ENCODE results near the gene CST9L. TPM values are rescaled to one million over a fixed set of nuclear protein-coding genes. Genes with fewer than 3 reads are reported as not detected.
A peak's percentile ranks its signal among the peaks of the same experiment; 100 is the strongest.

Gene CST9L
- total and polyA plus RNA-seq, 4 donors, result not detected

GRCh38 chr20:23524146-23524545, 44.1 kb downstream of the CST9L start:
- TF ChIP-seq CTCF (IDR thresholded peaks at IDR 0.05; ENCODE audit: control extremely low read depth, extremely low read depth), result no peak
- ATAC-seq (ENCODE audit: insufficient read depth, low FRiP score) (no peak), DNase-seq (no peak)
- H3K27me3 ChIP-seq (ENCODE audit: control insufficient read depth in 3 of 3, insufficient read depth in 3 of 3, low read length in 2 of 3), result no peaks in the 10 kb centered on the region
- no peak overlapping the region for H3K27ac ChIP-seq (ENCODE audit: low read depth in 1 of 2, low read length in 1 of 2)
- H3K9me3 ChIP-seq (ENCODE audit: control insufficient read depth in 4 of 4, insufficient read depth in 3 of 4, low read length in 3 of 4), result peaks cover 0 to 3% (median 0%) of the 10 kb centered on the region in 4 donors
- H3K36me3 ChIP-seq (ENCODE audit: control insufficient read depth in 4 of 4, insufficient read depth in 4 of 4, low read length in 4 of 4), result no peaks in the 10 kb centered on the region
- 83 to 96% methylated on average over 10 of the region's 10 CpGs for WGBS, 2 donors
- H3K9ac ChIP-seq (ENCODE audit: insufficient read depth in 1 of 2, low read length in 2 of 2), result no peak overlapping the region
- no peaks in the 10 kb centered on the region for H3K4me1 ChIP-seq (ENCODE audit: control insufficient read depth in 5 of 5, insufficient read depth in 5 of 5, low read length in 5 of 5)
- no peak overlapping the region for H3K4me3 ChIP-seq

- DNase-seq, result peak in 1 of 3 donors; percentile 28
These were observed 48.1 kb downstream of the CST9L start for GRCh38 chr20:23520185-23520584.

DNA sequence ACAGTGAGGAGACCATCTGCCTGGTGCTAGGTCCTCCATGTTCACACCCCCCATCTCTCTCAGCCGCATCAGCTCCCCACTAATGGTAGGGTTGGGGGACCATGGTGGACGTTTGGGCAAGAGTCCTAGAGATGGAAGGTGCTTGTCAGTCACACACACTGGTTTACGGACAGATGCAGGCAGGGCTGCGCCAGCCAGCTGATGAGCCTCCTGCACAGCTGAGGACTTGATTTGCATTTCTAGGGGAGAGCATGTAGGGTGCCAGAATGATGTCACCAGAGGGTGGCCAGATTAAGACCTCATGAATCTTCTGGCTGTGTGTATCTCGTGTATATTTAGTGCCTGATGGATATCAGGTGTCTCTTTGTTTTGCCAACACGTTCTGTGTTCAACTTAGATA, 48.7 kb downstream of the CST9L start:
- DNase-seq (no peak), ATAC-seq (ENCODE audit: insufficient read depth, low FRiP score) (no peak)
- Histone ChIP-seq H3K27ac (ENCODE audit: low read depth in 1 of 2, low read length in 1 of 2) (no peak overlapping the region), H3K27me3 (ENCODE audit: control insufficient read depth in 3 of 3, insufficient read depth in 3 of 3, low read length in 2 of 3) (no peaks in the 10 kb centered on the region), H3K36me3 (ENCODE audit: control insufficient read depth in 4 of 4, insufficient read depth in 4 of 4, low read length in 4 of 4) (no peaks in the 10 kb centered on the region), H3K4me3 (no peak overlapping the region), H3K9ac (ENCODE audit: insufficient read depth in 1 of 2, low read length in 2 of 2) (no peak overlapping the region), H3K9me3 (ENCODE audit: control insufficient read depth in 4 of 4, insufficient read depth in 3 of 4, low read length in 3 of 4) (peaks cover 0 to 3% (median 0%) of the 10 kb centered on the region in 4 donors), H3K4me1 (ENCODE audit: control insufficient read depth in 5 of 5, insufficient read depth in 5 of 5, low read length in 5 of 5) (no peaks in the 10 kb centered on the region)
- no peak for TF ChIP-seq CTCF (IDR thresholded peaks at IDR 0.05; ENCODE audit: control extremely low read depth, extremely low read depth)
- WGBS, 2 donors, result 79 to 89% methylated on average over 6 of the region's 6 CpGs

More at GRCh38 chr20:23520185-23520584, 48.1 kb downstream of the CST9L start:
- H3K4me3 ChIP-seq, result no peak overlapping the region
- 45 to 56% methylated on average over 2 of the region's 2 CpGs for WGBS, 2 donors
- H3K9me3 ChIP-seq (ENCODE audit: control insufficient read depth in 4 of 4, insufficient read depth in 3 of 4, low read length in 3 of 4), result peaks cover 0 to 3% (median 0%) of the 10 kb centered on the region in 4 donors
- no peak overlapping the region for H3K27ac ChIP-seq (ENCODE audit: low read depth in 1 of 2, low read length in 1 of 2)
- H3K9ac ChIP-seq (ENCODE audit: insufficient read depth in 1 of 2, low read length in 2 of 2), result no peak overlapping the region
- no peaks in the 10 kb centered on the region for H3K27me3 ChIP-seq (ENCODE audit: control insufficient read depth in 3 of 3, insufficient read depth in 3 of 3, low read length in 2 of 3)
- H3K4me1 ChIP-seq (ENCODE audit: control insufficient read depth in 5 of 5, insufficient read depth in 5 of 5, low read length in 5 of 5), result no peaks in the 10 kb centered on the region
- no peak for TF ChIP-seq CTCF (IDR thresholded peaks at IDR 0.05; ENCODE audit: control extremely low read depth, extremely low read depth)
- H3K36me3 ChIP-seq (ENCODE audit: control insufficient read depth in 4 of 4, insufficient read depth in 4 of 4, low read length in 4 of 4), result no peaks in the 10 kb centered on the region
- no peak for ATAC-seq (ENCODE audit: insufficient read depth, low FRiP score)

GRCh38 chr20:23517719-23518118, 50.6 kb downstream of the CST9L start:
- 77 to 79% methylated on average over 4 of the region's 4 CpGs for WGBS, 2 donors
- H3K27me3 ChIP-seq (ENCODE audit: control insufficient read depth in 3 of 3, insufficient read depth in 3 of 3, low read length in 2 of 3), result no peaks in the 10 kb centered on the region
- TF ChIP-seq CTCF (IDR thresholded peaks at IDR 0.05; ENCODE audit: control extremely low read depth, extremely low read depth), result no peak

More at GRCh38 chr20:23517719-23518118, 50.6 kb downstream of the CST9L start:
- DNase-seq (no peak), ATAC-seq (ENCODE audit: insufficient read depth, low FRiP score) (no peak)
- Histone ChIP-seq H3K36me3 (ENCODE audit: control insufficient read depth in 4 of 4, insufficient read depth in 4 of 4, low read length in 4 of 4) (no peaks in the 10 kb centered on the region), H3K9ac (ENCODE audit: insufficient read depth in 1 of 2, low read length in 2 of 2) (no peak overlapping the region), H3K9me3 (ENCODE audit: control insufficient read depth in 4 of 4, insufficient read depth in 3 of 4, low read length in 3 of 4) (peaks cover 0 to 3% (median 0%) of the 10 kb centered on the region in 4 donors), H3K4me1 (ENCODE audit: control insufficient read depth in 5 of 5, insufficient read depth in 5 of 5, low read length in 5 of 5) (no peaks in the 10 kb centered on the region), H3K4me3 (no peak overlapping the region), H3K27ac (ENCODE audit: low read depth in 1 of 2, low read length in 1 of 2) (no peak overlapping the region)
